Measurements from ENCODE around the gene CD164.

The CD164 gene

GRCh38 chr6:109381747-109382575 is at the start of gene CD164:
Gene CD164, minus strand, starts transcription at chr6:109382467. Its CDS starts 89 bp downstream, at chr6:109382378.
- peak; percentile 94 for DNase-seq

GRCh38 chr6:109429496-109429895 is 47.2 kb upstream of the CD164 start:
- no peak for DNase-seq

GRCh38 chr6:109428889-109429477 is 46.7 kb upstream of the CD164 start:
- DNase-seq: no peak

- DNase-seq: no peak
These were observed 42.7 kb upstream of the CD164 start for GRCh38 chr6:109424946-109425345.

DNA sequence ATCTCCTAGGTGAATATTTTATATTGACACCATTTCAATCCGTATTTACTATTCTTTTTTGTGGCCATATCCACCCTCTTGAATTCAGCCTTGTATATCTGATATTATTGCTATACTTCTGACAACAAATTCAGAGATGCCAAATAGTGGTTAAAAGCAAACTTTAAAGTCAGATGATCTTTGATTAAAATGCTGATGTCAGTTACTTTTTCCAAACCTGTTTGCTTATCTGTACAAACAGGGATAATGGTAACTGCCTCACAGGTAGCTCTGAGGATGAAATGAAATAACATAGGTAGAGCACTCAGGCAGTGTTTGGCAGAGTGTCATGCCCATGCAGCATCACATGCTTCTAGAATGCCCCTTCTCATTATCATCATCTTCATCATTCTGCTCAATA is 38.9 kb upstream of the CD164 start:
- no peak for DNase-seq

DNA sequence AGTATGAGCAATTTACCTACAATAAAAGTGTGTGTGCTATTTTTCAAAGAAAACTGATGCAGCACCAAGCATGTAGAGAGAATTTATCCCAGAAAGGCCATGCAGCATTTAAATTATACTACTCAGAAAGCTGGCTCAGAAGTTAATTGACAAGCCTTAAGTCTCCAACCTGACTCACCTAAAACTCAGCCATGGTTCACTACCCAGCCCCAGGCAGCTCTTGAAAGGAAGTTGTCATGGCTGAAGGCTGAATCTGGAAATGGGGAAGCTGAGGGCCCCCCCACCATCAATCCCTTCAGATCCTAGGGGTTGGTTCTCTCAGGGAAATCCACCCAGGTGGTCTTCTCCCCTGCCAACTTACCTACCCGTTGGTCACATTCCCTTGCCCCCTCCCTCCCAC is 38.5 kb upstream of the CD164 start:
- DNase-seq: no peak

- no peak for DNase-seq
These were observed 35.4 kb upstream of the CD164 start for GRCh38 chr6:109417646-109418045.

DNA sequence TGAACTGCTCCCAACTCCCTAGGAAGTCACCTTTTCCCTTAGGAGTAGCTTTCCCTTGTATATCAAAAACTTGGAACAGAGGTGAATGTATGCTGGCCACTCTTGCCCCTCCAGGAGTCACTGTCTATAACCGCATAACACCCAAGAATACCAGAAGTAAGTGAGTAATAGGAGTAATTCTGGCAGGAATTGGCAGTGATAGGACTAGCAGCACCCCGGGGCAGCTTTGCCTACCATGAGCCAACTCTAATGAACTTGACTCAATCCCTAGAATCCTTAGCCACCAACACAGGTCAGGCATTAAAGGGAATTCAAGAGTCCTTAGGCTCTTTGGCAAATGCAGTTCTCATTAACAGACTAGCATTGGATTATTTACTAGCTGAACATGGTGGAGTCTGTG is 28.8 kb upstream of the CD164 start:
- DNase-seq: no peak

GRCh38 chr6:109406196-109406595 is 23.9 kb upstream of the CD164 start:
- DNase-seq: no peak

DNA sequence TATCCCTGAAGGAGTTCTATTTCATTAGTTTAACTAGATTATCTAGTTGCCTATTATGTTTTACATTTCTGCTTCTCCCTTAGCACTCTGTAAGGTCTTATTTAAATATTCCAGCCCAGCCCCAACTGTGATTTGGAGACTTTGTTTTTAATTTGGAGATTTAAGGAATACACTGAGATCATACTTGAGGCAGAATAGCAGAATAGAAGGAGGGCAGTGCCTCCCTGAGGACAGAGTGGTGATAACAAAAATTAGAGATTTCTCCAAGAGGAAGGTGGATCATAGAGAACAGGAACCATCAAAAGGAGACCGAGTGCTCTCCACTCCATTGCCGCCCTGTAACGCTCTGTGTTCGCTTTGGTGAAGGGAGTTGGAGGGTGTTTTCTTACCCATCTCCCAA is 14.8 kb upstream of the CD164 start:
- DNase-seq: no peak

GRCh38 chr6:109396046-109396718 is 13.9 kb upstream of the CD164 start:
- DNase-seq: no peak

GRCh38 chr6:109393886-109394281 is 11.6 kb upstream of the CD164 start:
- DNase-seq: no peak

DNA sequence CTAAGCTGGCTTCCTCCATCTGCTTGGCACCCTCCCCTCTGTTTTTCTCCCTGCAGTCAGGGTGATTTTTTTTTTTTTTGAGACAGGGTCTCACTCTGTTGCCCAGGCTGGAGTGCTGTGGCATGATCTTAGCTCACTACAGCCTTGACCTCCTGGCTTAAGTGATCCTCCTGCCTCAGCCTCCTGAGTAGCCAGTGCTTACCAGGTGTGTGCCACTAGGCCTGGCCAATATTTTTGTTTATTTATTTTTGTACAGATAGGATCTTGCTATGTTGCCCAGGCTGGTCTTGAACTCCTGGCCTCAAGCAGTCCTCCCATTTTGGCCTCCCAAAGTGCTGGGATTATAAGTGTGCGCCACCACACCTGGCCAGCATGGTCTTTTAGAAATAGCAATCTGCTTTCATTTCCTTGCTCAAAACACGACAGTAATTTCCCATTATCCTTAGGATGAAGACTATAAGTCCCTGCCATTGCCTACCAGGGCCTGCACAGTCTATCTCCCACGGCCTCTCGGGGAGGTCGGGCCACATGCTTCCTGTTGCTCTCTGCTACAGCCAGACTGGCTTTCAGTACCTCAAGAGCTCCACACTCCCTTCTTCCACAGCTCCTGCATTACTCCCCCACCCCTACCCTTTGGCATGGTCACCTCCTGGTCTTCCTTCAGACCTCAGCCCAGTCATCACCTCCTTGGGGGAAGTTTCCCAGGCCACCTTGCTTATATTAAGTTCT is 11.1 kb upstream of the CD164 start:
- no peak for DNase-seq

DNA sequence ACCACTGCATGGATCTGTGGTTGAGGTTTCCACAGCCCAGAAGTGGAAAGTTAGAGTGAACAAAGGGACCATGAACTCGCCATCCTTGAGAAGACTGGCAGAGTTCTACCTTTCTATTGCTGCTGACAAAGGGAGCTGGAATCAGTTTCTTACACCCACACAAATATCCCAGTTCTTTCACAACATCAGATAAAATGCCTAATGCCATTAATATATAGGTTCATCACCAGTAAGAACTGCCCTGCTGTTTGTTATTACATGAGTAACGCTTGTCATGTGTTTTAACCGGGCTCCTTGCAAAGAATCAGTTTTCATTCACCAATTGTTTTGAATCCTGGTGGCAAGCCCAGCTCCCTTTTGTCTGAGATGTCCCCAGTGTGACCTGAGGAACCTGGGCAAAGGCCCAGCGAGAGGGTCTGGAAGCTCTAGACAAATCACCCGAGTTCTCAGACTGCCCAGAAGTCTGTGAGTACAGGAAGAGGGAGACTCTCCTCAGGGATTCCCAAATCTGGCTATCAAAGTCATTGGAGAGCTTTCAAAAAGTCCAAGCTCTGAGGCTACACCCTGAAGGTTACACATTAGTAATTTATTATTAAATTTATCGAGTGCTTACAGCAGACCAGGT is 7.5 kb upstream of the CD164 start:
- no peak for DNase-seq

DNA sequence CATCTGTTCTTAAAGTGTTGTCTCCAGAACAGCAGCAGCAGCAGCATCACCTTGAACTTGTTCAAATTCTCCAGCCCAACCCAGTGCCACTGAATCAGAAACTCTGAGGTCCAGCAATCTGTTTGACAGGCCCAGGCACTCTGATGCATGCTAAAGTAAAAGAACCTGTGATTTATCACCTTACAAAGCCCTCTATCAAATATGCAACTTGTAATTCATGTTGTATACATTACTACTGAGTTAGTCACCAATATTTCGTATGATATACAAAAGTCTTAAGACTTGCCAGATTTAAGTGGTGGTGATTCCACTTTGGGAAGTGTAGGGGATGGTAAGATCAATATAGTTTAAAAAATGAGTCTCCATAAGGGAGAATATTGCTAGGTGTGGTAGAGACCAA is 6.0 kb upstream of the CD164 start:
- no peak for DNase-seq

DNA sequence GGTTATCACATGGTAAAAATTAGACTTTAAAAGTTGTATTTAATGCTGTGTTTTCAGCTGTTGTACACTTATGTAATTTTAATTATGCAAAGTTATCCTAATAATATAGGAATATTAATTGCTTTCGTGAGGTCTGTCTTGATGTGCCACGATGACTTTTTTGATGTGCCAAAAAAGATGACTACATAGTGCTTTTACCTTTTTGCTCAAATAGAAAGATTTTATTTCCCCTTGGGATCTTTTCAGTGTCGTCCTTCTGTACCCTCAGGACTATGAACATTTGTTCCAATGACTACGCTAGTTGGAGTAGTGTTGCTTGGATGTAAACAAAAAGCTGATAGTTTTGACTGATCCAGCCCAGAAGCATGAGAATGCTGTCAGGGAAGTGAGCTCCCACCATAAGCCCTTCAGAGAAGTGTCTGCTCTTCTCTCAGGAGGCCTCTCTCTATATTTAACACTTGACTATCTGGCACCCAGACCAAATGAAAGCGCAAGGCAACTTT is 1.2 kb upstream of the CD164 start:
- no peak for DNase-seq

- DNase-seq: peak; percentile 92
These were observed 540 bp upstream of the CD164 start for GRCh38 chr6:109382576-109383437.

DNA sequence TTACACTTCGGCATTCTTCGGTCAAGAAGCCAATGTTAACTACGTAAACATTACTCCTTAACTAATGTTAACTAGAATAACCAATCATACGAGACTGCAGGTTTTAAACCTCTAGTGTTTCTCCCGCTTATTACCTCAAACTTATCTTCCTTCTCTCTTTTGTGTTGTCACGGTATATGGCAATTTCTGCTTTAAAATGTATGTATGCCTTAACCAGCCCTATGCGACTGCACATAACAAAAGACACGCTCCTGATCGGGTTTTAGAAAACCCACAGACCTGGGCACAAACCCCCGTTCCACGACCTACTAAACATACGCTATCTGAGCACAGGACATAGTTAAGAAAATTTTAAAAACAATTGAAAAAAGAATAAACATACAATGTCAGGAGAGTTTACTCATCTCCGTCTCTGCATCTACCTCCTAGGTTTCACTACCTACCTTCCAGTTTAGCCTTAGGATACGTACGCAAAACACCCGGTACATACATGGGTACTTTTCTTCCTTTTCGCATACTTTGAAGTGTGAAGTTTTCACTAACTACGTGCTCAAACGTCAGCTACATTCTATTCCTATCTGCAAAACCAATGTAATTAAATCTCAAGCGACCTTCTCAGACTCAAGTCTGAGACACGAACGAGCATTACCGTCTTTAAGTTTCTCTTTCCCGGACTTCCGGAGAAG is 1.1 kb downstream of the CD164 start:
- peak; percentile 21 for DNase-seq

- DNase-seq: no peak
These were observed 2.6 kb downstream of the CD164 start for GRCh38 chr6:109379711-109380110.

DNA sequence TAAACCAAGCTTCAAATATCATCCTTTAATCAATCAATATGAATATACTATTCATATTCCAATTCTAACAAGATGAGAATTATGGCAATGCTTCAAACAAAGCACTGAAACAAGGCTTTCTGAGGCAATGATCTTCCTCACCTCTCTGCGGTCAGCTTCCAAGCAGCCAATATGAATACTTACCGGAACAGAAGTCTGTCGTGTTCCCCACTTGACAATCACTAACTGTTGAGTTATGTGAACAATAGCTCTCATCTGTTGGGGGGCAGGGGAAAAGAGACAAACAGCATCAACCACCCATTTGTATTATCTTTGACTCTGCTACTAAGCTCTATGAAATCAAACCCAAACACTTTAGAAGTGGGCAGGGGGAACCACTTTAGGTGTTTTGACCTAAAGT is 4.5 kb downstream of the CD164 start:
- DNase-seq: no peak

DNA sequence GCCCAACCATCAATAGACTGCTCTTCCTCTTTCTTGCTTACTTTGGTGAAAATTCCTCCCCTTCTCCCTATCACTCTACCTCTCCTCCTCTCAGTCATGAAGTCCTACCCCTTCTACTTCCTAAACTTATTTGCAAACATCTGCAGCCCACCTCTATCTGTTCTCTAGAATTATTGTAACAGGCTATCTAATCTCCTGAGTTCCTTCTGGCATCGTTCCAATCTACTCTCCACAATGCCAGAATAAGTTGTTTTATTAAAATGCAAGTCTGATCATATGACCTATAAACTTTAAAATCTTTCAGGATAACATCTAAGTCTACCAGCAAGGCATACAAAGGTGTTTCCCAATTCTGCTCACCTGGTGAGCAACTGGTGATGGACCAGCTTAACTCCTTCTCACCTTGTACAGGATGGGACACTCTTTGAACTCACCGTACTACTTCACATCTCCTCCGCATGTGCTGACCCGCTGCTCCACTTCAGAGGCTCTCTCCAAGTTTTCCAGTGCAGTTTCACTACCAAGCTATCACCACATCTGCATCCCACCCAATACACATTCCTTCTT is 7.9 kb downstream of the CD164 start:
- DNase-seq: no peak

Measured in CD4-positive, alpha-beta T cell treated with Interleukin-21 for 1 hour (primary cell).